Right kidney (tissue), 1 donor: ENCODE measurements around the gene CRTC3.
A peak's percentile ranks its signal among the peaks of the same experiment; 100 is the strongest.
"Not testable (repeated sequence)": the region's sequence is repeated elsewhere in the genome, so short reads cannot be mapped to it uniquely, and the experiment has no call there.

ENCODE experiments used
- DNase-seq: peaks from one replicate; pipeline ENCODE4 v3.0.0-alpha.2; 2016

The CRTC3 gene

GRCh38 chr15:90519688-90520087, 10.0 kb upstream of the CRTC3 start:
- no peak for DNase-seq

GRCh38 chr15:90520365-90520764, 9.4 kb upstream of the CRTC3 start:
- no peak for DNase-seq

- no peak for DNase-seq
Observed at GRCh38 chr15:90523373-90523772, 6.3 kb upstream of the CRTC3 start.

- not testable (repeated sequence) for DNase-seq
Observed at GRCh38 chr15:90524018-90524803, 5.5 kb upstream of the CRTC3 start.

- DNase-seq, result no peak
Observed at GRCh38 chr15:90529011-90529370, 732 bp upstream of the CRTC3 start.

DNA sequence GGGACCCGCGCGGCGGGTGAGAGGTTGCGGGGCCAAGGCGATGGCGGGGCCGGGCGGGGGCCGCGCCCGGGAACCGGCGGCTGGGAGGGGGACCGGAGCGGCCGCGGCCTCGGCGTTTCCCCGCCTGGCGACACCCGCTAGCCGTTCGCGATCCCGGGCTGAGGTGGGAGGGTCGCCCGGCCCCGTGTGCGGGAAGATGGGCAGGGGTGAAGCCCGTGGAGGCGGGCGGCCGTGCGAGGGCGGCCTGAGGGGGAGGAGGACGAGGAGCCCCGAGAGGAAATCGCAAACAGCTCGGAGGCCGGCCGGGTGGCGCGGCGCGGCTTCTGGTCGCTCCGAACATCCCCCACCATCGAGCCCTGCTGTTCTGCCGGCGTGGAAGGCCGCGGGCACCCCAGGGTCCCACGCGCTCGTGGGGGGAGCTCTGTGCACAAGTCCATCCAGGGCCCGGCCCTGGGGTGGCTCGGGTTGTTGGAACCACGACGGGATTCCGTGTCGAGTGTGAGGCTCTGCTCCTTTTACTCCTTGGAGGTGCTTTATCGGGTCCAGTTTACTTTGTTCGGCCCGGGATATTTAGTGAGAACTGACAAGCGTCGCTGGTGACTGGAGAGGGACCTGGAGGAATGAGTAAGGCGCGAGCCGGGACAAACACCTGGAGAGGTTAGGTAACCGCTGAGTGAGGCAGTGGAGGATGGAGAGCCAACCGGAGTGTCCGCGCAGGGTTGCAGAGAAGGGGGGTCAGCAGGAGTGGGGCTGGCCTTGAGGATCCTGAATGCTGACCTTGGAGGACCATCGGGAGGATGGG, 728 bp downstream of the CRTC3 start:
- peak; percentile 93 for DNase-seq

DNA sequence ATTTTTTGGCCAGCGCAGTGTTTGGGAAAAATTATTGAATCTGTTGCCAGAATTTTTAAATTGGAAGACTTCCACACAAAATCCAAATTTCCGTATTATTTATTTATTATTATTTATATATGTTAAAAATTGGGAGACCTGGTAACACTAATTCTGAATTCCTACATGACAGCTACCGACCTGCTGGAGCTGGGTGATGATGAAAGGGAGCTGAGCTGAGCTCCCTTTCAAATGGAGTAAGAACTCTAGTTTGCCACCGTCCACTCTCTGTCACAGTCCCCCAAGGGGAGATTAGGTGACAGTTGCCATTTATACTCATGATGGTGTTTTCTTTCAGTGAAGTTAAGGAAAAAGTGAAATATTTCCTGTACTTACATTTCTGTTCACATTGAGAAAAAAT, 1.4 kb downstream of the CRTC3 start:
- no peak for DNase-seq

DNA sequence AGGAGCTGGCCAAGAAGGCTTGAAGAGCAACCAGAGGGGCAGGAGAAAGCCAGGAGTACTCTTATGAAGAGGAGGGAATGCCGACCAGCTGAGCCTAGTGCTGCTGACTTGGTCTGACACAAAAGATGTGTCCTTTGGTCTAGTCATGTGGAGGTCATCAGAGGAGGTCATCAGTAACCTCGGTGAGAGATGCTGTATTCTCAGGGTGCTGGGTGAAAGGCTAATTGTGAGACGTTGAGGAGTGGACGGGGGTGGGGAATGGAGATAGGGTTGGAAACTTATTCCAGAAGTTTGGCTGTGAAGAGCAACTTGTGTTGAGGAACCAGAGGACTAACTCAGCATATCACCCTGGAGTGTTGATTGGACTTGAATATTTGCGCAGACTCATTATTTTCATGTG, 5.5 kb downstream of the CRTC3 start:
- no peak for DNase-seq

- no peak for DNase-seq
Observed at GRCh38 chr15:90539789-90540188, 10.1 kb downstream of the CRTC3 start.

GRCh38 chr15:90540768-90541167, 11.0 kb downstream of the CRTC3 start:
- no peak for DNase-seq

DNA sequence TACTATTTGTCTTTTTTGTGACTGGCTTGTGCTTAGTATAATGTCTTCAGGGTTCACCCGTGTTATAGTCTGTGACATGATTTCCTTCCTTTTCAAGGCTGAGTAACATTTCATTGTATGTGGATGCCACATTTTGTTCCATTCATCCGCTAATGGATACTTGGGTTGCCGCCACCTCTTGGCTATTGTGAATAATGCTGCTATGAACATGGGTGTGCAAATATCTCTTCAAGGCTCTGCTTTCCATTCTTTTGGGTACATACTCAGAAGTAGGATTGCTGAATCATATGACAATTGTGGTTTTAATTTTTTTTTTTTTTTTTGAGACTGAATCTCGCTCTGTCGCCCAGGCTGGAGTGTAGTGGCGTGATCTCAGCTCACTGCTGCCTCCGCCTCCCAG, 15.4 kb downstream of the CRTC3 start:
- DNase-seq, result no peak

DNA sequence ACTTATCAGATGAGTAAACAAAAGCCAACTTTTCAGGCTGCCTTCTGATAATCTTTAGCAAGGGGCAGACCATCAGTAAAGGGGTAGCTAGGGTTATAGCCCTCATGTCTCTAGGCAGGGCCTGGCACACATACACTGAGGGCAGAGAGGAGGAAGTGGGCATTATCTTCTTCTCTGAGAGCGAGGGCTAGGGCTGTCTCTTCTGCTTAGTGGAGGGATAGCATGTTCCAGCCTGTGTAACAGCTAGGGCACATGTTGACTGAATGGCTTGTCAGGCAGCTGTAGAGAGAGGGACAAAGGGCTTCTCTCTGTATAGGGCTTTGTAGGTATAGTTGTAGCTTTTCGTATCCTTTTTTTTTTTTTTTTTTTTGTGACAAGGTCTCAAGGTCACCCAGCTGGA, 17.8 kb downstream of the CRTC3 start:
- no peak for DNase-seq

GRCh38 chr15:90550919-90551318, 21.2 kb downstream of the CRTC3 start:
- DNase-seq, result no peak

DNA sequence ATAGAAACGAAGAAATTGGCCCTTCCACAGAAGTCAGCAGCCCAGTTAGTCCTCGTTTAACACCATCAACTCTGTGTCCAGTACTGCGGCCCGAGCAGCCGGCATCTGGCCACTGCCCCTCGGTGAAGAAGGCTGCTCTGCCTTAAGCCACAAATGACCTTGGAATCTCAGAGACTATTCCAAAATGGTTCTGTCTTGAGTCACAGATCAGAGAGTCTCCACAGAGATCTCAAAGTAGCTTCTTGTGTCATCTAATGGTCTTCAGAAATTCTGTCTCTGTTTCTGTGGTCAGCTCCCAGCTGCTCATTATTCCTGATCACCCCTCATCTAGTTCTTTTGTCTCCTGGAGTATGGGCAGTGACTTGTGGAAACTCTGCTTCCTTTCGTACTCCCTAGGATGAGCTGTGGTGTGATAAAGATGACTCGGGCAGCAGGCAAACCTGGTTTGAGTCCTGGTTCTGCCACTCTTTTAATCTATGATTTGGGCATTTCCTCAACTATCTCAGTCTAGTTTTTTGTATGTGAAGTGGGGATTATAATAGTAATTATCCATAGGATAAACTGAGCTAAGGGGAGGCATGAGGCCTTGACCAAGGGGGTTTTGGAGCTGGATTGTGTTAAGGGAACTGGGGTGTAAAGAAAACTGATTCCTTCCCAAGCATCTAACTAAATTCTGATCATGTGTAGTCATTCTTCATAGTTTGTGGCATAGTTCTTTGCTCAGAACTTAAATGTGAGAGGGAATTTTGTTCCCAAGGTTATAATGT, 22.6 kb downstream of the CRTC3 start:
- no peak for DNase-seq

- DNase-seq, result no peak
Observed at GRCh38 chr15:90552929-90553211, 23.1 kb downstream of the CRTC3 start.

DNA sequence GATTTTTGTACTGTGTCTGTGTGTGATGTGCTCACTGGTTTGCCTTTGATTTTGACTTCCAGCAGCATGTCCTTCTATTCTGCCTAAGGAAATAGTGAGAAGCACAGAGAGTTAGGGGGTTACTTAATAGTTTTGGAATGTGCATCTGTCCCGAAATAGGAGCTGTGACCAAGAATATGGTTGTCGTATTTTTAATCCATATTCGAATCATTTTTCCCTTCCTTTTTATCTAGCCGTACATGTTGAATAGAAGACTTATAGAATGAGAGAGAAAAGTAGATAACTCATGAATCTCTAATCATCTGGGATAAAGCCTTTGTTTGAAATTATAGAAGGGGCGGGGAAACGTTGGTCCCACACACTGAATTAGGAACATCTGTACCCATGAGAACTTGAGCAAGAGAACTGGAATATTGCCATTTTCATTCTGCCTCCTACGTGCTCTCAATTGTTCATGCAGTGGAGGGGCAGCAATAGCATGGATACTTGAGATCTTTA, 23.6 kb downstream of the CRTC3 start:
- DNase-seq, result no peak

- no peak for DNase-seq
Observed at GRCh38 chr15:90557186-90558084, 27.7 kb downstream of the CRTC3 start.

DNA sequence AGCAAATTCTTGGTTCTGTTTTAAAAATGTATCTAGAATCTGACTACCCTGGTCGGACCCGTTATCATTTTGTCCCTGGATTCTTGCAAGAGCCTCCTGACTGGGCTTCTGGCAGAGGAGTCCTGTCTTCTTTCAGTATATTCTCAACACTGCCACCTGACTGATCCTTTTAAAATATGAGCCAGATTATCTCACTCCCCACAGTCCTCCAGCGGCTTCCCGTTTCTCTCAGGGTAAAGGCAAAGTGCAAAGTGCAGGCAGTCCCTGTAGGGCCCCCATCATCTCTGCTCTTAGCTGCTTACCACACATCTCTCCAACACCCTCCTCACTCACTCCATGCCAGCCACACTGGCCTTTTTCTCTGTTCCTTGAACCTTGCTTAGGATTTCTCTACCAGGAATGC, 28.4 kb downstream of the CRTC3 start:
- no peak for DNase-seq

DNA sequence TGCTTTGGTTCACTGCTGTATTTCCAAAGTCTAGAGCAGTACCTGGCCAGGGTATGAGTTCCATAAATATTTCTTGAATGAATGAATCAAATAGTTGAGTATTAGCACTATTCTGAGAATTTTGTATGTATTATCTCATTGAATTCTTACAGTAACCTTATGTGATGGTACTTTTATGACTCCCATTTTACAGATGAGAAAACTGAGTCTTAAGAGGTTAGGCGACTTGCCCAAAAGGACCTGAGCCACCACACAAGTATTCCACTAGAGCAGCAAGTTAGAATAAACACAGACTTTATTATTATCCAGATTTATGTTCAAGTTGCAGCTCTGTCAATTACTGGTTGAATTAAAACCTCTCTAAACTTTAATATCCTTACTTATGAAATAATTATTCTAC, 29.4 kb downstream of the CRTC3 start:
- DNase-seq, result no peak

GRCh38 chr15:90560229-90560776, 30.6 kb downstream of the CRTC3 start:
- DNase-seq, result no peak

GRCh38 chr15:90561344-90562244, 31.9 kb downstream of the CRTC3 start:
- no peak for DNase-seq
